H9 (cell line): ENCODE measurements around the gene ZP1. TPM values are rescaled to one million over a fixed set of nuclear protein-coding genes. Genes with fewer than 3 reads are reported as not detected.

Experiments
- DNase-seq: peaks from one replicate; pipeline ENCODE4 v3.0.0-alpha.2; 2017
- H2AFZ ChIP-seq: one replicate; pipeline ENCODE4 v1.6.1; 2013; ENCODE audit warnings: mild to moderate bottlenecking, low read length, control low read depth, moderate library complexity
- H2AK5ac ChIP-seq: 2 replicates; pipeline ENCODE4 v1.6.1; 2013; ENCODE audit warnings: low read length, control low read depth, mixed read lengths; ENCODE audit not compliant: insufficient read length
- H2BK120ac ChIP-seq: one replicate; pipeline ENCODE4 v1.6.1; 2013; ENCODE audit warnings: low read depth, mild to moderate bottlenecking, low read length, control low read depth, inconsistent platforms; ENCODE audit not compliant: poor library complexity, severe bottlenecking
- H2BK12ac ChIP-seq: 2 replicates; pipeline ENCODE4 v1.6.1; 2013; ENCODE audit warnings: low read length, control low read depth, mixed read lengths, low read depth; ENCODE audit not compliant: insufficient read length
- H2BK15ac ChIP-seq: 2 replicates; pipeline ENCODE4 v1.6.1; 2013; ENCODE audit warnings: low read depth, low read length, control low read depth
- H2BK20ac ChIP-seq: one replicate; pipeline ENCODE4 v1.6.1; 2013; ENCODE audit warnings: low read depth, mild to moderate bottlenecking, low read length, control low read depth, inconsistent platforms; ENCODE audit not compliant: poor library complexity, severe bottlenecking
- H2BK5ac ChIP-seq: 2 replicates; pipeline ENCODE4 v1.6.1; 2013; ENCODE audit warnings: low read length, control low read depth, mixed read lengths; ENCODE audit not compliant: insufficient read length
- H3K14ac ChIP-seq: 2 replicates; pipeline ENCODE4 v1.6.1; 2013; ENCODE audit warnings: low read length, control low read depth; ENCODE audit not compliant: insufficient read depth
- H3K18ac ChIP-seq: 2 replicates; pipeline ENCODE4 v1.6.1; 2013; ENCODE audit warnings: low read depth, mild to moderate bottlenecking, mixed read lengths, low read length, control low read depth; ENCODE audit not compliant: insufficient read length
- H3K23ac ChIP-seq: 2 replicates; pipeline ENCODE4 v1.6.1; 2013; ENCODE audit warnings: low read length, control low read depth, mixed read lengths, low read depth; ENCODE audit not compliant: insufficient read length
- H3K23me2 ChIP-seq: 2 replicates; pipeline ENCODE4 v1.6.1; 2013; ENCODE audit warnings: low read depth, mild to moderate bottlenecking, mixed read lengths, low read length, control low read depth; ENCODE audit not compliant: insufficient read length, poor library complexity, severe bottlenecking
- H3K27ac ChIP-seq: 2 replicates; pipeline ENCODE4 v1.5.1; 2013; ENCODE audit warnings: low read length, control low read depth, mixed read lengths, low read depth; ENCODE audit not compliant: insufficient read length
- H3K27me3 ChIP-seq: 2 replicates; pipeline ENCODE4 v1.6.1; 2013; ENCODE audit warnings: low read length, control low read depth, inconsistent platforms; ENCODE audit not compliant: insufficient read depth
- H3K4ac ChIP-seq: 2 replicates; pipeline ENCODE4 v1.6.1; 2013; ENCODE audit warnings: low read depth, mild to moderate bottlenecking, control low read depth, inconsistent platforms, low read length, moderate library complexity
- H3K4me1 ChIP-seq: 2 replicates; pipeline ENCODE4 v1.6.1; 2013; ENCODE audit warnings: low read length, control low read depth, inconsistent platforms; ENCODE audit not compliant: insufficient read depth
- H3K4me2 ChIP-seq: 2 replicates; pipeline ENCODE4 v1.6.1; 2013; ENCODE audit warnings: low read length, control low read depth, mixed read lengths; ENCODE audit not compliant: insufficient read length, insufficient read depth
- H3K56ac ChIP-seq: 2 replicates; pipeline ENCODE4 v1.6.1; 2013; ENCODE audit warnings: low read depth, mild to moderate bottlenecking, mixed read lengths, low read length, control low read depth; ENCODE audit not compliant: insufficient read length
- H3K79me1 ChIP-seq: 2 replicates; pipeline ENCODE4 v1.6.1; 2013; ENCODE audit warnings: low read depth, mild to moderate bottlenecking, moderate library complexity, low read length, control low read depth, inconsistent platforms; ENCODE audit not compliant: insufficient read depth, poor library complexity, severe bottlenecking
- H3K79me2 ChIP-seq: 2 replicates; pipeline ENCODE4 v1.6.1; 2013; ENCODE audit warnings: low read length, control low read depth, inconsistent platforms; ENCODE audit not compliant: insufficient read depth
- H3K9ac ChIP-seq: 2 replicates; pipeline ENCODE4 v1.6.1; 2013; ENCODE audit warnings: low read length, control low read depth, mixed read lengths; ENCODE audit not compliant: insufficient read length; ENCODE audit errors: extremely low read depth
- H3K9me3 ChIP-seq: one replicate; pipeline ENCODE4 v1.6.1; 2013; ENCODE audit warnings: low read depth, low read length, inconsistent platforms; ENCODE audit not compliant: control insufficient read depth
- H3T11ph ChIP-seq: one replicate; pipeline ENCODE4 v1.6.1; 2013; ENCODE audit warnings: mild to moderate bottlenecking, low read length, control low read depth, inconsistent platforms
- H4K20me1 ChIP-seq: one replicate; pipeline ENCODE4 v1.6.1; 2013; ENCODE audit not compliant: control insufficient read depth, insufficient read length, insufficient read depth
- H4K5ac ChIP-seq: 2 replicates; pipeline ENCODE4 v1.6.1; 2013; ENCODE audit warnings: low read depth, mild to moderate bottlenecking, mixed read lengths, low read length, control low read depth; ENCODE audit not compliant: insufficient read length
- H4K8ac ChIP-seq: replicated peaks from 2 replicates; pipeline ENCODE4 v1.6.1; 2013; ENCODE audit warnings: low read length, control low read depth, mixed read lengths, low read depth; ENCODE audit not compliant: insufficient read length
- H4K91ac ChIP-seq: 2 replicates; pipeline ENCODE4 v1.6.1; 2013; ENCODE audit warnings: low read depth, mild to moderate bottlenecking, moderate library complexity, mixed read lengths, low read length, control low read depth; ENCODE audit not compliant: insufficient read length
- H3K27ac Mint-ChIP-seq, 3 experiments: 2 replicates in 2 of 3; 3 replicates in 1 of 3; pipeline ENCODE4 v1.8.0; 2020 to 2021; ENCODE audit warnings: mixed read lengths in 3 of 3, mild to moderate bottlenecking in 1 of 3, moderate library complexity in 1 of 3
- H3K27me3 Mint-ChIP-seq: 2 replicates; pipeline ENCODE4 v1.8.0; 2021; ENCODE audit warnings: low read depth, mild to moderate bottlenecking, moderate library complexity, mixed read lengths
- H3K36me3 Mint-ChIP-seq, 3 experiments: 2 replicates in 2 of 3; 3 replicates in 1 of 3; pipeline ENCODE4 v1.8.0; 2020 to 2021; ENCODE audit warnings: low read depth in 3 of 3, mixed read lengths in 3 of 3; ENCODE audit not compliant: insufficient read depth in 1 of 3
- H3K4me1 Mint-ChIP-seq, 2 experiments: 2 replicates each; pipeline ENCODE4 v1.8.0; 2020; ENCODE audit warnings: mixed read lengths in 2 of 2
- H3K4me3 Mint-ChIP-seq, 2 experiments: 2 replicates in 1 of 2; 3 replicates in 1 of 2; pipeline ENCODE4 v1.8.0; 2020 to 2021; ENCODE audit warnings: mild to moderate bottlenecking in 2 of 2, mixed read lengths in 2 of 2, moderate library complexity in 1 of 2
- H3K9me3 Mint-ChIP-seq, 2 experiments: 2 replicates in 1 of 2; 3 replicates in 1 of 2; pipeline ENCODE4 v1.8.0; 2020; ENCODE audit warnings: mild to moderate bottlenecking in 2 of 2, mixed read lengths in 2 of 2, moderate library complexity in 1 of 2
- WGBS: extraction: QIAGEN DNeasy Blood & Tissue Kit; methylation state at CpG from one replicate; pipeline ENCODE4 v1.1.7; 2013; ENCODE audit warnings: missing lambda C conversion rate, low lambda C conversion rate, mixed read lengths; ENCODE audit not compliant: insufficient read length; ENCODE audit errors: extremely low coverage; 5-methylcytosine and 5-hydroxymethylcytosine counted together
- total RNA-seq: library from RNA; stranded (reverse); gene quantifications from 2 replicates; pipeline ENCODE4 v1.2.1, GENCODE V29; 2021
- TF ChIP-seq, protein P1 (sequence below): fragments of 200-600 bp; sonication (generic); conservative IDR thresholded peaks from 3 replicates; pipeline ENCODE4 v1.8.0; 2021; ENCODE audit warnings: antibody characterized with exemption, mild to moderate bottlenecking

The ZP1 gene
- total RNA-seq, 1 experiment from 2014 or later = not detected

DNA sequence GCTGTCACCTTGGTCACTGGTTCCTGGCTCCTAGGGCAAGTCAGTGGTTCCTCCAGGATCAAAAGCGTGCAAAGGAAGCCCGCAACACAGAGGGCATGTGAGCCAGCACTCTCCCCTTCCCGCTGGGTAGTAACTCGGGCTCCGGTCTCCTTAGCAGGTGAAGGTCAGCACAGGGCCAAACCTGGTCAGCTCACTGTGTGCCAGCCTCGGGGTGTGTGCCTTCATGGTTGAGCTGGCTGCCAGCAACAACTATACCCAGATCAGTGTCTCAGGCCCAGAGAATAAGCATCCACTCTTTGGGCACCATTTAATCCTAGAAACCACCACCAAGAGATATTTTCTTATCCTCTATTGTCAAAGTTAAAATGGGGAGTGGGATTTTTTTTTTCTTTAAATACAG, 41.6 kb upstream of the ZP1 start:
- H4K20me1 ChIP-seq = no peaks in the 10 kb centered on the region
- H3K18ac ChIP-seq = no peak overlapping the region
- no peak overlapping the region for H2BK20ac ChIP-seq
- Mint-ChIP-seq H3K9me3 (no peaks in the 10 kb centered on the region), H3K4me1 (peaks cover 0 to 2% of the 10 kb centered on the region in 2 experiments; a peak in 1 of 4 replicates), H3K27ac (no peak overlapping the region), H3K4me3 (no peak overlapping the region), H3K36me3 (no peaks in the 10 kb centered on the region), H3K27me3 (peaks cover 3% of the 10 kb centered on the region; the same call in 1 of the 2 replicates)
- no peaks in the 10 kb centered on the region for H3K9me3 ChIP-seq
- no peak overlapping the region for H2BK5ac ChIP-seq
- no peak overlapping the region for H3K14ac ChIP-seq
- TF ChIP-seq, protein P1, sequence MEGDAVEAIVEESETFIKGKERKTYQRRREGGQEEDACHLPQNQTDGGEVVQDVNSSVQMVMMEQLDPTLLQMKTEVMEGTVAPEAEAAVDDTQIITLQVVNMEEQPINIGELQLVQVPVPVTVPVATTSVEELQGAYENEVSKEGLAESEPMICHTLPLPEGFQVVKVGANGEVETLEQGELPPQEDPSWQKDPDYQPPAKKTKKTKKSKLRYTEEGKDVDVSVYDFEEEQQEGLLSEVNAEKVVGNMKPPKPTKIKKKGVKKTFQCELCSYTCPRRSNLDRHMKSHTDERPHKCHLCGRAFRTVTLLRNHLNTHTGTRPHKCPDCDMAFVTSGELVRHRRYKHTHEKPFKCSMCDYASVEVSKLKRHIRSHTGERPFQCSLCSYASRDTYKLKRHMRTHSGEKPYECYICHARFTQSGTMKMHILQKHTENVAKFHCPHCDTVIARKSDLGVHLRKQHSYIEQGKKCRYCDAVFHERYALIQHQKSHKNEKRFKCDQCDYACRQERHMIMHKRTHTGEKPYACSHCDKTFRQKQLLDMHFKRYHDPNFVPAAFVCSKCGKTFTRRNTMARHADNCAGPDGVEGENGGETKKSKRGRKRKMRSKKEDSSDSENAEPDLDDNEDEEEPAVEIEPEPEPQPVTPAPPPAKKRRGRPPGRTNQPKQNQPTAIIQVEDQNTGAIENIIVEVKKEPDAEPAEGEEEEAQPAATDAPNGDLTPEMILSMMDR = no peak
- no peak overlapping the region for H2AFZ ChIP-seq
- no peak overlapping the region for H3K23ac ChIP-seq
- no peak overlapping the region for H3K27ac ChIP-seq
- DNase-seq = no peak
- H2AK5ac ChIP-seq = no peak overlapping the region
- H4K8ac ChIP-seq = no peak overlapping the region
- no peak overlapping the region for H3K4me2 ChIP-seq
- H4K5ac ChIP-seq = no peak overlapping the region
- no CpG with 5 or more reads among the region's 6 CpGs for WGBS
- H3K79me1 ChIP-seq = no peaks in the 10 kb centered on the region
- H3K27me3 ChIP-seq = no peaks in the 10 kb centered on the region
- H2BK15ac ChIP-seq = no peak overlapping the region
- no peaks in the 10 kb centered on the region for H3K4me1 ChIP-seq
- H2BK120ac ChIP-seq = no peak overlapping the region
- no peaks in the 10 kb centered on the region for H3K79me2 ChIP-seq
- no peak overlapping the region for H2BK12ac ChIP-seq
- H4K91ac ChIP-seq = no peak overlapping the region
- H3K9ac ChIP-seq = no peak overlapping the region
- H3T11ph ChIP-seq = no peak overlapping the region
- H3K4ac ChIP-seq = no peak overlapping the region
- H3K56ac ChIP-seq = no peak overlapping the region
- H3K23me2 ChIP-seq = no peaks in the 10 kb centered on the region
